IMR-90 (cell line): ENCODE measurements around the gene C17orf78. TPM values are rescaled to one million over a fixed set of nuclear protein-coding genes. Genes with fewer than 3 reads are reported as not detected.

Experiments used
- ATAC-seq: fragments of 200-7000 bp; cut with Tn5 transposase; 2 replicates; pipeline ENCODE4 v1.9.1; 2020; ENCODE audit warnings: low read depth, mild to moderate bottlenecking, moderate library complexity
- BruUV-seq: library from RNA; stranded (reverse); fragments of 400-500 nt; replicated peaks from 2 replicates; lab custom pipeline; 2021; lab: Mats Ljungman, UMichigan
- CTCF ChIA-PET: fragments of 300-600 bp; formaldehyde crosslinking; extraction: SDS; loops from one replicate; lab custom pipeline; 2021; ENCODE audit warnings: antibody characterized with exemption; lab: Yijun Ruan, JAX
- POLR2A ChIA-PET: fragments of 300-600 bp; sonication (Branson Sonifier 250); formaldehyde crosslinking; loops from one replicate; lab custom pipeline; 2022; ENCODE audit warnings: antibody characterized with exemption; ENCODE audit not compliant: unreplicated experiment; lab: Charles Lee
- DNase-seq: peaks from one replicate; pipeline ENCODE4 v3.0.0; 2013
- H2AFZ ChIP-seq: replicated peaks from 2 replicates; pipeline ENCODE3; 2013; ENCODE audit warnings: low read length, mild to moderate bottlenecking; ENCODE audit not compliant: poor library complexity
- H2AK5ac ChIP-seq: 2 replicates; pipeline ENCODE4 v1.6.1; 2013; ENCODE audit warnings: low read depth, low read length, inconsistent platforms
- H2AK9ac ChIP-seq: replicated peaks from 2 replicates; pipeline ENCODE3; 2013; ENCODE audit warnings: mild to moderate bottlenecking, low read depth, low read length, moderate library complexity; ENCODE audit not compliant: poor library complexity
- H2BK120ac ChIP-seq: 2 replicates; pipeline ENCODE4 v1.6.1; 2013; ENCODE audit warnings: low read depth, low read length, inconsistent platforms
- H2BK15ac ChIP-seq: 3 replicates; pipeline ENCODE4 v1.6.1; 2013; ENCODE audit warnings: low read depth, low read length, inconsistent platforms
- H2BK20ac ChIP-seq: 2 replicates; pipeline ENCODE4 v1.6.1; 2013; ENCODE audit warnings: low read depth, mild to moderate bottlenecking, inconsistent platforms, low read length, moderate library complexity
- H2BK5ac ChIP-seq: 2 replicates; pipeline ENCODE4 v1.6.1; 2013; ENCODE audit warnings: mild to moderate bottlenecking, low read depth, low read length, inconsistent platforms; ENCODE audit not compliant: poor library complexity, severe bottlenecking
- H3K14ac ChIP-seq: replicated peaks from 2 replicates; pipeline ENCODE4 v1.6.1; 2013; ENCODE audit warnings: low read depth, low read length, inconsistent platforms
- H3K18ac ChIP-seq: 2 replicates; pipeline ENCODE4 v1.6.1; 2013; ENCODE audit warnings: low read depth, low read length, control low read depth
- H3K23ac ChIP-seq: 2 replicates; pipeline ENCODE4 v1.6.1; 2013; ENCODE audit warnings: low read depth, low read length, inconsistent platforms
- H3K27ac ChIP-seq: 2 replicates; pipeline ENCODE4 v1.5.1; 2013; ENCODE audit warnings: mild to moderate bottlenecking, control low read depth, low read length; ENCODE audit not compliant: insufficient read depth
- H3K27me3 ChIP-seq: 2 replicates; pipeline ENCODE4 v1.6.1; 2013; ENCODE audit warnings: low read length; ENCODE audit not compliant: control insufficient read depth, insufficient read depth
- H3K36me3 ChIP-seq: 2 replicates; pipeline ENCODE4 v1.6.1; 2013; ENCODE audit warnings: low read length, mixed read lengths; ENCODE audit not compliant: control insufficient read depth, insufficient read depth
- H3K4ac ChIP-seq: 2 replicates; pipeline ENCODE4 v1.6.1; 2013; ENCODE audit warnings: low read depth, low read length, inconsistent platforms
- H3K4me1 ChIP-seq: 2 replicates; pipeline ENCODE4 v1.6.1; 2013; ENCODE audit warnings: low read length, mixed read lengths; ENCODE audit not compliant: control insufficient read depth, insufficient read depth
- H3K4me2 ChIP-seq: 2 replicates; pipeline ENCODE4 v1.6.1; 2013; ENCODE audit warnings: low read depth, mild to moderate bottlenecking, control low read depth, low read length, moderate library complexity
- H3K4me3 ChIP-seq: 2 replicates; pipeline ENCODE4 v1.5.1; 2013; ENCODE audit warnings: low read depth, mild to moderate bottlenecking, control low read depth, low read length, moderate library complexity; ENCODE audit not compliant: insufficient read depth
- H3K56ac ChIP-seq: 2 replicates; pipeline ENCODE4 v1.6.1; 2013; ENCODE audit warnings: low read length, inconsistent platforms; ENCODE audit not compliant: insufficient read depth; ENCODE audit errors: extremely low read depth
- H3K79me1 ChIP-seq, 2 experiments: 2 replicates each; pipeline ENCODE4 v1.6.1; 2013; ENCODE audit warnings: low read length in 2 of 2, inconsistent platforms in 1 of 2, low read depth in 1 of 2
- H3K9ac ChIP-seq: 2 replicates; pipeline ENCODE4 v1.6.1; 2013; ENCODE audit warnings: low read depth, low read length, control low read depth
- H3K9me1 ChIP-seq: 2 replicates; pipeline ENCODE4 v1.6.1; 2013; ENCODE audit warnings: low read length, inconsistent platforms; ENCODE audit not compliant: insufficient read depth
- H3K9me3 ChIP-seq: 2 replicates; pipeline ENCODE4 v1.6.1; 2013; ENCODE audit warnings: low read length; ENCODE audit not compliant: control insufficient read depth, insufficient read depth
- H4K20me1 ChIP-seq: 2 replicates; pipeline ENCODE4 v1.6.1; 2013; ENCODE audit warnings: low read length, inconsistent platforms; ENCODE audit not compliant: insufficient read depth
- H4K5ac ChIP-seq: 2 replicates; pipeline ENCODE4 v1.6.1; 2013; ENCODE audit warnings: mild to moderate bottlenecking, low read depth, low read length, control low read depth
- H4K8ac ChIP-seq, 2 experiments: 2 replicates each; pipeline ENCODE4 v1.6.1; 2013; ENCODE audit warnings: low read depth in 2 of 2, low read length in 2 of 2, control low read depth in 1 of 2, inconsistent platforms in 1 of 2
- H4K91ac ChIP-seq: 2 replicates; pipeline ENCODE4 v1.6.1; 2013; ENCODE audit warnings: low read depth, low read length, inconsistent platforms; ENCODE audit not compliant: insufficient read depth
- BHLHE40 ChIP-seq: fragments of 150-350 bp; IDR thresholded peaks from 2 replicates; pipeline ENCODE4 v1.6.1; 2016; ENCODE audit warnings: mild to moderate bottlenecking, low read depth, low read length
- CEBPB ChIP-seq: IDR thresholded peaks from 2 replicates; pipeline ENCODE4 v1.6.1; 2012; ENCODE audit warnings: low read depth, low read length, improper control_type of control experiment
- CHD1 ChIP-seq: IDR thresholded peaks from 2 replicates; pipeline ENCODE4 v1.6.1; 2012; ENCODE audit warnings: low read depth, low read length, improper control_type of control experiment
- FOS ChIP-seq: fragments of 150-350 bp; IDR thresholded peaks from 2 replicates; pipeline ENCODE4 v1.6.1; 2016; ENCODE audit warnings: low read depth, low read length
- MAZ ChIP-seq: IDR thresholded peaks from 2 replicates; pipeline ENCODE4 v1.6.1; 2012; ENCODE audit warnings: low read depth, mild to moderate bottlenecking, low read length, improper control_type of control experiment, moderate library complexity, borderline replicate concordance
- MXI1 ChIP-seq: IDR thresholded peaks from 2 replicates; pipeline ENCODE4 v1.6.1; 2012; ENCODE audit warnings: low read depth, mild to moderate bottlenecking, low read length, moderate library complexity, borderline replicate concordance
- RAD21 ChIP-seq: IDR thresholded peaks from 2 replicates; pipeline ENCODE4 v1.6.1; 2012; ENCODE audit warnings: low read length, improper control_type of control experiment
- RCOR1 ChIP-seq: IDR thresholded peaks from 2 replicates; pipeline ENCODE4 v1.6.1; 2012; ENCODE audit warnings: mild to moderate bottlenecking, low read length, improper control_type of control experiment; ENCODE audit not compliant: insufficient replicate concordance
- SMC3 ChIP-seq: fragments of 150-350 bp; IDR thresholded peaks from 2 replicates; pipeline ENCODE4 v1.6.1; 2016; ENCODE audit warnings: low read depth, mild to moderate bottlenecking, antibody characterized with exemption, low read length, moderate library complexity
- WGBS, 2 experiments: methylation state at CpG; one replicate each; pipeline versions ENCODE4 v1.1.5 to v1.1.7; 2013; ENCODE audit warnings: missing lambda C conversion rate in 2 of 2; ENCODE audit not compliant: insufficient read length in 1 of 2; ENCODE audit errors: extremely low coverage in 2 of 2; 5-methylcytosine and 5-hydroxymethylcytosine counted together
- dilution Hi-C: fragments of 300-500 bp; cut with HindIII; formaldehyde crosslinking; loops from one replicate; pipeline ENCODE4 v1.14.3; 2018; ENCODE audit warnings: low sequenced_read_pairs; ENCODE audit not compliant: unreplicated experiment
- in situ Hi-C: fragments of 300-500 bp; cut with MboI; formaldehyde crosslinking; loops from 3 replicates; pipeline ENCODE4 v1.14.3; 2019; ENCODE audit warnings: low sequenced_read_pairs, inconsistent platforms, mixed read lengths
- intact Hi-C: fragments of 100-400 bp; cut with micrococcal nuclease; formaldehyde crosslinking; loops from 2 replicates; pipeline ENCODE4 v1.10.0; 2022
- polyA plus RNA-seq, 3 experiments: library from polyadenylated mRNA; depleted of rRNA; stranded (reverse); fragments of >200 nt; gene quantifications; 2 replicates each; pipeline ENCODE4 v1.2.3, GENCODE V29; 2012; ENCODE audit warnings: low replicate concordance in 1 of 3
- total RNA-seq: library from RNA; depleted of rRNA; stranded (reverse); fragments of >200 nt; gene quantifications from 2 replicates; pipeline ENCODE4 v1.2.3, GENCODE V29; 2012

C17orf78 gene
- total and polyA plus RNA-seq, 2 of the 4 experiments (the other 2 are of a cell fraction), result not detected

GRCh38 chr17:37339321-37339720 lies 36.5 kb upstream of the C17orf78 start:
- no peak for DNase-seq
- Histone ChIP-seq H3K27me3 (no peaks in the 10 kb centered on the region), H3K4ac (no peak overlapping the region), H3K9ac (no peak overlapping the region), H3K56ac (no peak overlapping the region), H4K91ac (no peak overlapping the region), H3K23ac (no peak overlapping the region), H3K27ac (no peak overlapping the region), H2BK5ac (no peak overlapping the region), H3K14ac (no peak overlapping the region), H3K4me1 (no peaks in the 10 kb centered on the region), H2AK5ac (no peak overlapping the region), H3K9me3 (no peaks in the 10 kb centered on the region), H2BK120ac (no peak overlapping the region), H3K4me2 (no peak overlapping the region), H4K5ac (no peak overlapping the region), H2BK20ac (no peak overlapping the region), H3K18ac (no peak overlapping the region), H3K36me3 (peaks cover 4% of the 10 kb centered on the region), H3K79me1 (peaks cover 0 to 36% of the 10 kb centered on the region in 2 experiments; a peak in 2 of 4 replicates), H2BK15ac (no peak overlapping the region), H4K8ac (no peak overlapping the region), H3K9me1 (0 out of 2 replicates have a peak, but pooled peaks cover 3% of the 10 kb centered on the region), H4K20me1 (no peaks in the 10 kb centered on the region), H3K4me3 (no peak overlapping the region), H2AK9ac (no peak overlapping the region), H2AFZ (no peak overlapping the region)
- WGBS, 2 experiments, result no CpG with 5 or more reads among the region's 3 CpGs
- dilution Hi-C loops (no loop called here), in situ Hi-C loops (no loop called here), intact Hi-C loops (no loop called here)
- ChIA-PET POLR2A (no interaction called here), CTCF (no interaction called here)
- TF ChIP-seq RCOR1, result no peak
- no peak for TF ChIP-seq BHLHE40
- no peak for TF ChIP-seq FOS
- TF ChIP-seq RAD21, result no peak
- no peak for TF ChIP-seq CEBPB
- no peak for TF ChIP-seq MXI1
- TF ChIP-seq MAZ, result no peak
- no peak for TF ChIP-seq CHD1
- no peak for TF ChIP-seq SMC3
- BruUV-seq, result no TSS peak
- no peak for ATAC-seq
